ENCODE measurements around the gene RAPGEF4. TPM values are rescaled to one million over a fixed set of nuclear protein-coding genes. Genes with fewer than 3 reads are reported as not detected.

The RAPGEF4 gene
- total RNA-seq, 1 donor from 2014 or later = 1.7 TPM

- no peaks in the 10 kb centered on the region for H3K4me1 Mint-ChIP-seq
- H3K9me3 Mint-ChIP-seq = no peaks in the 10 kb centered on the region
- TF ChIP-seq CTCF (conservative IDR thresholded peaks at IDR 0.05) = no peak
- no peaks in the 10 kb centered on the region for H3K36me3 Mint-ChIP-seq (ENCODE audit: low read depth)
- H3K4me3 Mint-ChIP-seq = no peak overlapping the region
- no peak for DNase-seq (ENCODE audit: low read depth, low spot score)
- no peaks in the 10 kb centered on the region for H3K27me3 Mint-ChIP-seq (ENCODE audit: low read depth)
- no peak overlapping the region for H3K27ac Mint-ChIP-seq (ENCODE audit: unreplicated experiment)
Measured at GRCh38 chr2:172709566-172710291, 25.9 kb upstream of the RAPGEF4 start.

DNA sequence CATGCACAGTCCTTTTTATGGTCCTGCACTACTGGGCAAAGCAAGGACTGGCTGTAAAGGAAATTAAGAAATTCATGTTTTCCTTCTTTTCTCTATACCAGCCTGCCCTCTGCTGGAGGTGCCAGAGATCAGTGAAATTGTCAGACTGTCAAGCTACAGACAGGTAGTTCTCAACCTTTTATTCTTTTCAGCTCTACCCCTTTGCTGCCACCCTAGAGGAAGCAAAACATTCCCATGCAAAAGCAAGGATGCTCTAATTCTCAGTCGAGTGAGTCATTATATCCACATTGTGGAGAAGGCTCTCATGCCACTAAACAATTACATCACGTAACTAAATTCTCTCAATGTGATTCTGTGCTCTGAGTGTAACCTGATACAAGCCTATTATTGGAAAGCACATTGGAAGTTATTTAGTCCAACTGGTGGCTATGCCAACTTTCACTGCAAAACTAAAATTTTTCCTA is 25.0 kb upstream of the RAPGEF4 start:
- no peak overlapping the region for H3K4me3 Mint-ChIP-seq
- H3K36me3 Mint-ChIP-seq (ENCODE audit: low read depth) = no peaks in the 10 kb centered on the region
- DNase-seq (ENCODE audit: low read depth, low spot score) = peak; percentile 33
- H3K4me1 Mint-ChIP-seq = no peaks in the 10 kb centered on the region
- no peaks in the 10 kb centered on the region for H3K27me3 Mint-ChIP-seq (ENCODE audit: low read depth)
- TF ChIP-seq CTCF (conservative IDR thresholded peaks at IDR 0.05) = peak; percentile 77
- no peaks in the 10 kb centered on the region for H3K9me3 Mint-ChIP-seq
- no peak overlapping the region for H3K27ac Mint-ChIP-seq (ENCODE audit: unreplicated experiment)

GRCh38 chr2:172711110-172711509 is 24.5 kb upstream of the RAPGEF4 start:
- H3K9me3 Mint-ChIP-seq = no peaks in the 10 kb centered on the region
- no peaks in the 10 kb centered on the region for H3K4me1 Mint-ChIP-seq
- no peak for TF ChIP-seq CTCF (conservative IDR thresholded peaks at IDR 0.05)
- H3K4me3 Mint-ChIP-seq = no peak overlapping the region
- no peaks in the 10 kb centered on the region for H3K27me3 Mint-ChIP-seq (ENCODE audit: low read depth)
- DNase-seq (ENCODE audit: low read depth, low spot score) = no peak
- no peak overlapping the region for H3K27ac Mint-ChIP-seq (ENCODE audit: unreplicated experiment)
- no peaks in the 10 kb centered on the region for H3K36me3 Mint-ChIP-seq (ENCODE audit: low read depth)

DNA sequence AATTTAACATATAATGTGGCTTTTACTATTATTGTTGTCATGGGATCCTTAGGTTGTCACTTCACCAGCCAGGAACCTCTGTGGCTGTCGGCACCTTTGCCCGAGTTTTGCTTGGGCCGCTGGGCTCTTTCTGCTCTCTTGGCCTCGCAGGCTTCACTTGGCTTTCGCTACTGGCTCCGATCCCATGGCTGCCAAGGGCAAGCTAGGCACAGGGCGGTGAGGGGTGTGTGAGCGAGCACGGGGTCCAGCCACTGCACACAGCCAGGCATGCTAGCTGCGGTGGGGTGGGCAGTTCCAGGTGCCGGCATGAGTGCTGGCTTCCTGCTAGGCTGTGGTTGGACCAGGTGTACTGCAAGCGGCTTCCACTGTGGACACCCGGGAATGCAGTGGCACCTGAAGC is 23.4 kb upstream of the RAPGEF4 start:
- Mint-ChIP-seq H3K27me3 (ENCODE audit: low read depth) (no peaks in the 10 kb centered on the region), H3K27ac (ENCODE audit: unreplicated experiment) (no peak overlapping the region), H3K36me3 (ENCODE audit: low read depth) (no peaks in the 10 kb centered on the region), H3K9me3 (no peaks in the 10 kb centered on the region), H3K4me3 (no peak overlapping the region), H3K4me1 (no peaks in the 10 kb centered on the region)
- TF ChIP-seq CTCF (conservative IDR thresholded peaks at IDR 0.05) = no peak
- no peak for DNase-seq (ENCODE audit: low read depth, low spot score)

DNA sequence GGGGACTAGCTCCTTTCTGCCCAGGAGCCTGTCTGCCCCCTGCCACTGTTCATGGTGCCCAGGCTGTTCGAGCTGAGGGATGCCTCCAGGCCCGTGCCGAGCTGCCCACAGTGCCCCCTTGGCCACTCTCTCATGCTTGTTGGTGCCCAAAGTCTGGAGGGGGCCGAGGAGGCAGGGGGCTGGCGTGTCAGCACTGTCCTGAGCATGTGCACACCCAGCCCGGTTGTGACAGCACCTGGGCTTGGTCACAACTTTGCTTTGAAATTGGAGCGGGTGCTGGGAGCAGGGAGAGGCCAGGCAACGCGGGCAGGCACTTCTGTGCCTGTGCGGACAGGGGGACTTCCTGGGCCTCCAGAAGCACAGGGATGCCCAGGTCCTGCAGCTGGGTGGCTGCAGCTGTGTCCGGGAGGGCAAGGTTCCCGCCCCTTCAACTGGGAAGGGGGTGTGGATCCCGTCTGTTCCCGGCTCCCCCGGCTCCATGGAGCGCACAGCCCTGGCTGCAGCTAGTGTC is 22.2 kb upstream of the RAPGEF4 start:
- no peaks in the 10 kb centered on the region for H3K36me3 Mint-ChIP-seq (ENCODE audit: low read depth)
- no peaks in the 10 kb centered on the region for H3K9me3 Mint-ChIP-seq
- no peak for DNase-seq (ENCODE audit: low read depth, low spot score)
- H3K4me1 Mint-ChIP-seq = no peaks in the 10 kb centered on the region
- no peak overlapping the region for H3K27ac Mint-ChIP-seq (ENCODE audit: unreplicated experiment)
- H3K4me3 Mint-ChIP-seq = no peak overlapping the region
- TF ChIP-seq CTCF (conservative IDR thresholded peaks at IDR 0.05) = no peak
- H3K27me3 Mint-ChIP-seq (ENCODE audit: low read depth) = no peaks in the 10 kb centered on the region
